Stimulated activated CD8-positive, alpha-beta memory T cell treated with anti-CD3 and anti-CD28 coated beads, Interleukin-4, amount 100 ng/mL, for 24 hours (primary cell): ENCODE results near the gene MSL2.
"Not testable (repeated sequence)": the region's sequence is repeated elsewhere in the genome, so short reads cannot be mapped to it uniquely, and the experiment has no call there.

ENCODE experiments used
- DNase-seq: peaks from one replicate; pipeline ENCODE4 v3.0.0-alpha.2; 2020; ENCODE audit warnings: low read depth

Gene MSL2

GRCh38 chr3:136196064-136196400 is at the start of gene MSL2:
Gene MSL2, minus strand, starts transcription at chr3:136196335. Its CDS starts 1,222 bp downstream, at chr3:136195113.
- no peak for DNase-seq

GRCh38 chr3:136245691-136246090 is 49.6 kb upstream of the MSL2 start:
- no peak for DNase-seq

GRCh38 chr3:136239094-136239493 is 43.0 kb upstream of the MSL2 start:
- no peak for DNase-seq

GRCh38 chr3:136237961-136238649 is 42.0 kb upstream of the MSL2 start:
- DNase-seq: no peak

GRCh38 chr3:136237103-136237502 is 41.0 kb upstream of the MSL2 start:
- DNase-seq: no peak

GRCh38 chr3:136236109-136236508 is 40.0 kb upstream of the MSL2 start:
- DNase-seq: no peak

- DNase-seq: no peak
Observed at GRCh38 chr3:136235545-136235944, 39.4 kb upstream of the MSL2 start.

- DNase-seq: no peak
Observed at GRCh38 chr3:136232413-136232812, 36.3 kb upstream of the MSL2 start.

GRCh38 chr3:136222746-136223145 is 26.6 kb upstream of the MSL2 start:
- not testable (repeated sequence) for DNase-seq

GRCh38 chr3:136211547-136211946 is 15.4 kb upstream of the MSL2 start:
- DNase-seq: no peak

GRCh38 chr3:136209921-136210320 is 13.8 kb upstream of the MSL2 start:
- no peak for DNase-seq

- DNase-seq: no peak
Observed at GRCh38 chr3:136207489-136208115, 11.5 kb upstream of the MSL2 start.

GRCh38 chr3:136199219-136199618 is 3.1 kb upstream of the MSL2 start:
- DNase-seq: not testable (repeated sequence)

GRCh38 chr3:136198462-136199078 is 2.4 kb upstream of the MSL2 start:
- DNase-seq: not testable (repeated sequence)

GRCh38 chr3:136197159-136197793 is 1.1 kb upstream of the MSL2 start:
- no peak for DNase-seq

GRCh38 chr3:136196401-136197158 is 445 bp upstream of the MSL2 start:
- DNase-seq: peak; percentile 99

GRCh38 chr3:136195258-136196063 is 674 bp downstream of the MSL2 start:
- peak; percentile 70 for DNase-seq

- peak; percentile 67 for DNase-seq
Observed at GRCh38 chr3:136194409-136195257, 1.5 kb downstream of the MSL2 start.

- no peak for DNase-seq
Observed at GRCh38 chr3:136193278-136194054, 2.7 kb downstream of the MSL2 start.

GRCh38 chr3:136192831-136193230 is 3.3 kb downstream of the MSL2 start:
- DNase-seq: no peak
